CD4-positive, alpha-beta T cell treated with Interleukin-17A for 4 hours (primary cell): Measurements from ENCODE around the gene ALCAM.
"Not testable (repeated sequence)": the region's sequence is repeated elsewhere in the genome, so short reads cannot be mapped to it uniquely, and the experiment has no call there.

ENCODE experiments used
- DNase-seq: peaks from one replicate; pipeline ENCODE4 v3.0.0-alpha.2; 2020; ENCODE audit warnings: mixed read lengths

Gene ALCAM

GRCh38 chr3:105392598-105392997, 25.9 kb downstream of the ALCAM start:
- DNase-seq, result not testable (repeated sequence)

- DNase-seq, result no peak
Observed at GRCh38 chr3:105394177-105394576, 27.5 kb downstream of the ALCAM start.

- no peak for DNase-seq
Observed at GRCh38 chr3:105397974-105398373, 31.3 kb downstream of the ALCAM start.

- no peak for DNase-seq
Observed at GRCh38 chr3:105398437-105398836, 31.7 kb downstream of the ALCAM start.

GRCh38 chr3:105399062-105399461, 32.4 kb downstream of the ALCAM start:
- no peak for DNase-seq

GRCh38 chr3:105399611-105400010, 32.9 kb downstream of the ALCAM start:
- DNase-seq, result no peak

GRCh38 chr3:105401254-105401653, 34.5 kb downstream of the ALCAM start:
- DNase-seq, result no peak

GRCh38 chr3:105401691-105402149, 35.0 kb downstream of the ALCAM start:
- DNase-seq, result no peak

GRCh38 chr3:105402287-105402801, 35.6 kb downstream of the ALCAM start:
- DNase-seq, result no peak

- DNase-seq, result not testable (repeated sequence)
Observed at GRCh38 chr3:105403034-105403433, 36.3 kb downstream of the ALCAM start.

GRCh38 chr3:105406268-105406667, 39.6 kb downstream of the ALCAM start:
- DNase-seq, result no peak

- DNase-seq, result no peak
Observed at GRCh38 chr3:105409364-105409763, 42.7 kb downstream of the ALCAM start.

GRCh38 chr3:105413343-105413887, 46.7 kb downstream of the ALCAM start:
- no peak for DNase-seq

- DNase-seq, result no peak
Observed at GRCh38 chr3:105414841-105415240, 48.1 kb downstream of the ALCAM start.

- DNase-seq, result no peak
Observed at GRCh38 chr3:105415951-105416350, 49.2 kb downstream of the ALCAM start.

GRCh38 chr3:105417525-105418289, 51.0 kb downstream of the ALCAM start:
- no peak for DNase-seq

- no peak for DNase-seq
Observed at GRCh38 chr3:105422645-105423044, 55.9 kb downstream of the ALCAM start.

- DNase-seq, result no peak
Observed at GRCh38 chr3:105423397-105423796, 56.7 kb downstream of the ALCAM start.

GRCh38 chr3:105424412-105425152, 57.9 kb downstream of the ALCAM start:
- no peak for DNase-seq

GRCh38 chr3:105425153-105425502, 58.4 kb downstream of the ALCAM start:
- DNase-seq, result no peak

GRCh38 chr3:105427332-105427731, 60.6 kb downstream of the ALCAM start:
- no peak for DNase-seq

- DNase-seq, result no peak
Observed at GRCh38 chr3:105429034-105429762, 62.5 kb downstream of the ALCAM start.

GRCh38 chr3:105430455-105430854, 63.7 kb downstream of the ALCAM start:
- no peak for DNase-seq
